ENCODE results near the gene RTN4RL1. TPM values are rescaled to one million over a fixed set of nuclear protein-coding genes. Genes with fewer than 3 reads are reported as not detected.

The RTN4RL1 gene
- total RNA-seq, 2 donors from 2014 or later: 0.32 to 0.37 TPM

DNA sequence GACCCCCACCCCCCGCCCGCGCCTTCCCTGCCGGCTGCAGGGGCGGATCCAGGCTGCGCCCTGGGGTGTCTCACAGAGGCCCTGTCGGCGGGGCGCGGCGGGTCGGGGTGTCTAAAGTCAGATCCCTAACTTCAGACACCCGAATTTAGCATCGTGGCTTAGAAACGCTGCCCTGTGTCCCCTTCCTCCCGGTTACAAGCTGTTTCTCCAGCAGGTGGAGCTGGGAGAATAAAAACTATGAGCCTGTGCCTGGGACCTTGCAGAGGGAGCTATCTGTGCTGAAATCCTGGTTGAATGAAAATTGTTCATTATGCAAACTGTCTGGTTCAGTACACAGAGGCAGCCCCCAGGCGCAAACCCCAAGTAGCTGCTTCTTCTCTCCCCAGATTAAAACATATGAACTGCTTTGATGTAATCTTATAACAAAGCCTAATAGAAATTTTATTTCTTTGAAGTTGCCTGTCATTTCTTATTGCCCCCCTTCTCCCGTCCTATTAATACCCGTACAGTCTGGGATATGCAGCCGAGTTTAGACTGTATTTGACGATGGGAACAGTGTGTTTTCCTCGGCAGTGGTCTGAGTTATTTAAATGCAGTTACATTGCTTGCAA lies 116.3 kb downstream of the RTN4RL1 start:
- peak; percentile 59 for DNase-seq
- H3K27ac ChIP-seq: no peak overlapping the region
- H3K4me3 ChIP-seq: no peak overlapping the region
- no peak overlapping the region for H3K9ac ChIP-seq (ENCODE audit: low read depth in 2 of 2, low read length in 2 of 2)
- no peaks in the 10 kb centered on the region for H3K9me3 ChIP-seq
- no peaks in the 10 kb centered on the region for H3K4me1 ChIP-seq
- peaks cover 51% of the 10 kb centered on the region for H3K27me3 ChIP-seq
- intact Hi-C loops (cut with DNase I): loop anchor here (5.0 kb wide), 1 partner anchor 118 kb away; the partner anchor contains the start of gene RTN4RL1
- no peaks in the 10 kb centered on the region for H3K36me3 ChIP-seq
- TF ChIP-seq, protein P1, sequence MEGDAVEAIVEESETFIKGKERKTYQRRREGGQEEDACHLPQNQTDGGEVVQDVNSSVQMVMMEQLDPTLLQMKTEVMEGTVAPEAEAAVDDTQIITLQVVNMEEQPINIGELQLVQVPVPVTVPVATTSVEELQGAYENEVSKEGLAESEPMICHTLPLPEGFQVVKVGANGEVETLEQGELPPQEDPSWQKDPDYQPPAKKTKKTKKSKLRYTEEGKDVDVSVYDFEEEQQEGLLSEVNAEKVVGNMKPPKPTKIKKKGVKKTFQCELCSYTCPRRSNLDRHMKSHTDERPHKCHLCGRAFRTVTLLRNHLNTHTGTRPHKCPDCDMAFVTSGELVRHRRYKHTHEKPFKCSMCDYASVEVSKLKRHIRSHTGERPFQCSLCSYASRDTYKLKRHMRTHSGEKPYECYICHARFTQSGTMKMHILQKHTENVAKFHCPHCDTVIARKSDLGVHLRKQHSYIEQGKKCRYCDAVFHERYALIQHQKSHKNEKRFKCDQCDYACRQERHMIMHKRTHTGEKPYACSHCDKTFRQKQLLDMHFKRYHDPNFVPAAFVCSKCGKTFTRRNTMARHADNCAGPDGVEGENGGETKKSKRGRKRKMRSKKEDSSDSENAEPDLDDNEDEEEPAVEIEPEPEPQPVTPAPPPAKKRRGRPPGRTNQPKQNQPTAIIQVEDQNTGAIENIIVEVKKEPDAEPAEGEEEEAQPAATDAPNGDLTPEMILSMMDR (IDR thresholded peaks at IDR 0.05): peak; percentile 53

DNA sequence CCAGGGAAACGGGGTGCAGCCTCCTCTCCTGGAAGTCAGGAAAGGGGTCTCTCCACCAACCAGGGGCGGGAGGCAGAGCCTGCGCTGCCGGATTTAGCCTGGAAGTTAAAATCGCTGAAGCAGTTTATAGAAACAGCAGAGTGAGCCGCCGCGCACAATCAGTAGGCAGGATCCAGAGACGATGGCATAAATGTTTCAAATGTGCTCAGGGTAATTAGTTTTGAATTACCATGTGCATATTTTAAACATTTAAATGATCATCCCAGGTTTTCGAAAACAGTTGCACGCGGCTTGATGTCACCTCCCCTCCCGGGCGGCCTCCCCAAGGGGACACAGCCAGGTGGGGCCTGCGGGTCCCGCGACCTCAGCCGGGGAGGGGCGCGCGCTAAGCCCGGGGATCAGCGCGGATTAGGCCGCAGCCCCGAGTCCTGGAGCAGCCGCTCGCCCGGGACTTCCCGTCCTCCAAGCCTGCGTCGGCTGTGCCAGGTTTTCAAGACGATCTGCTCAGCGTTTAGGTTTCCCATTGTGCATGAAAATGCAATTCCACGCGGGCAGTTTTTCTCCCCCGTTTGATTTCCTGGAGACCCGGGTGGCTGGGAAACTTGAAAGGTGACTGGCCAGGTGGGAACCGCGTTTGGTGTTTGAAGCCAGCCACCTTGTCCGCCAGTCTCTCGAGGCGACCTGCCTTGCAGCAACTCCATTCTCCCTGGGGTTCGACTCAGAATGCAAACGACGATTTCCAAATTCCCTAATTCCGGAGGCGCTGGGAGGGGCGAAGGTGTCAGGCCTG lies 117.0 kb downstream of the RTN4RL1 start:
- no peaks in the 10 kb centered on the region for H3K4me1 ChIP-seq
- intact Hi-C loops (cut with DNase I): loop anchor here (5.0 kb wide), 1 partner anchor 119 kb away; the partner anchor contains the start of gene RTN4RL1
- H3K9me3 ChIP-seq: no peaks in the 10 kb centered on the region
- TF ChIP-seq, protein P1 (IDR thresholded peaks at IDR 0.05): no peak
- no peaks in the 10 kb centered on the region for H3K36me3 ChIP-seq
- H3K4me3 ChIP-seq: no peak overlapping the region
- DNase-seq: no peak
- H3K27me3 ChIP-seq: peaks cover 51% of the 10 kb centered on the region
- no peak overlapping the region for H3K27ac ChIP-seq
- no peak overlapping the region for H3K9ac ChIP-seq (ENCODE audit: low read depth in 2 of 2, low read length in 2 of 2)

DNA sequence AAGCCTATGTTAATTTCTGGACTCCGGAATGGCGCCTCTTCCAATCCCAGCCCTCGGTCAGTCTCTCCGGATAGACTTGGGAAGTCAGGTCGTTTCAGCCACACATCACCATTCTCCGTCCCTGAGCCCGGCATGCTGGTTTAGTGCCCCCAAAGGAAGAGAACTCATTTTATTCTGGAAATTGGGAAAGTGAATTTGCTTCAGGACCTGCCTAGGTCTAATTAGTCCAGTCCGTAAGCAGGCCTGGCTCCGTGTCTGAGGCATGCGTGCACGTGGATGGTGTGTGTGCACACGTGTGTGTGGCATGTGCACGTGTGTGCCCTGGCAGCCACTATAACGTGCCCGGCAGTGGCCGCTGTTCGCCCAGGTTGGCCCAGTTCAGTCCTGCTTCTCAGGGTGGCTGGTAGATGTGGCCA lies 117.9 kb downstream of the RTN4RL1 start:
- TF ChIP-seq, protein P1 (IDR thresholded peaks at IDR 0.05): no peak
- intact Hi-C loops (cut with DNase I): loop anchor here (5.0 kb wide), 1 partner anchor 120 kb away; the partner anchor contains the start of gene RTN4RL1
- DNase-seq: no peak
- H3K4me1 ChIP-seq: no peaks in the 10 kb centered on the region
- H3K9me3 ChIP-seq: no peaks in the 10 kb centered on the region
- no peak overlapping the region for H3K4me3 ChIP-seq
- H3K27ac ChIP-seq: no peak overlapping the region
- peaks cover 46% of the 10 kb centered on the region for H3K27me3 ChIP-seq
- no peak overlapping the region for H3K9ac ChIP-seq (ENCODE audit: low read depth in 2 of 2, low read length in 2 of 2)
- no peaks in the 10 kb centered on the region for H3K36me3 ChIP-seq

DNA sequence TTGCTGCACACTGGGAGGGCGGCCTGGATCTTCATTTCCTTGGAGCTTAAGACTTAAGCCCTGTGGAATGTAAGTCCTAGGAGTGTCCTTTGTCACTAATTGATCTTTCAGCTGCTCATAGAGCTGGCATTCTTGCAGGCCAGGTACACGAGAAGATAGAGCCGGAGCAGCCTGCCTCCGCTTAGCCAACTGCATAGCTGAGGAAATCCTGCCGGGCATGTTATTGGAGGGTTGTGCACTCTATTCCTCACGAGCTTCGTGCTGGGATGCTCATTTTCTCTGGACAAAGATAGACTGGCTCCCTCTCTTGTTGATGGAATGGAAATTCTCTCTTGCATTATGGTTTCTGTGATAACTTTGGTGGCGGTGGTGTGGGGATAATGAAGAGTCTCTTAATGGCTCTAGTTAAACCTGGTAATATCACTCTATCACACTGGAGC lies 118.5 kb downstream of the RTN4RL1 start:
- no peaks in the 10 kb centered on the region for H3K4me1 ChIP-seq
- H3K36me3 ChIP-seq: no peaks in the 10 kb centered on the region
- no peak for DNase-seq
- H3K27ac ChIP-seq: no peak overlapping the region
- H3K27me3 ChIP-seq: peaks cover 46% of the 10 kb centered on the region
- no peaks in the 10 kb centered on the region for H3K9me3 ChIP-seq
- no peak overlapping the region for H3K4me3 ChIP-seq
- H3K9ac ChIP-seq (ENCODE audit: low read depth in 2 of 2, low read length in 2 of 2): no peak overlapping the region
- intact Hi-C loops (cut with DNase I): loop anchor here (5.0 kb wide), 1 partner anchor 121 kb away; the partner anchor contains the start of gene RTN4RL1
- TF ChIP-seq, protein P1 (IDR thresholded peaks at IDR 0.05): no peak

DNA sequence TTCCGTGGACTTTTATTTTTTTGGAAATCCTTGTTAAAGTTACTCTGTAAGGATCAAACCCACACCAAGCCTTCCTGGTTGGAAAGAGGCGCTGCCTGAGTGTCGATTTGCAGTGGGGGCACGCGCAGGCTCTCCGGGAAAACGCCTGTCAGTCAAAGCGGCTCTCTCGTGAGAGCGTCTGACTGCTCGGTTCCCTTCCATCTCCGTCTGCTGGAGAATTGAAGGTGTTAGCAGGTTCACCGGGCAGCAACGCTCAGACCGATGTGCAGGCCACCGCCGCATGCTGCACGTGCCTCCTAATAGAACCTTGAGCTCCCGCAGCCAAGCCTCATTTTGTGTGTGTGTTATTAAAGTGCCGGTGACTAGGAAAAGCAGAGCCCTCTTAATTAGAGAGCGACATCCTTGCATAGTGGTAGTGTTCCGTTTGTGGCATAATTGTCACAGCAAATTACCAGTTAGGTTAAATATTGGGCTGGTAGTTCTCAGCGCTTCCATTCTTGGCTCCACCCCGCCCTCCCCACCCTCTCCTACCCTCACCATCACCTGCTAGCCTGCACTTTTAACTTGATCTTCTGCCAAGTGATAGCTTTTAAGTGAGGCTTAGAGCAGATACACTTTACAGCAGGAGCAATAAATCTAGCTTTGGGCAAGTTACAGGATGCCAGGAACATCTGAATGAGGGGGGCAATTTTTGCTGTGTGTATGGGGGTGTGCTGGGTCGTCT lies 119.8 kb downstream of the RTN4RL1 start:
- H3K27me3 ChIP-seq: peaks cover 46% of the 10 kb centered on the region
- DNase-seq: no peak

More for the DNA sequence above, 119.8 kb downstream of the RTN4RL1 start:
- no peaks in the 10 kb centered on the region for H3K9me3 ChIP-seq
- intact Hi-C loops (cut with DNase I): loop anchor here (5.0 kb wide), 1 partner anchor 122 kb away; the partner anchor contains the start of gene RTN4RL1
- H3K9ac ChIP-seq (ENCODE audit: low read depth in 2 of 2, low read length in 2 of 2): no peak overlapping the region
- H3K36me3 ChIP-seq: no peaks in the 10 kb centered on the region
- H3K4me3 ChIP-seq: no peak overlapping the region
- no peaks in the 10 kb centered on the region for H3K4me1 ChIP-seq
- TF ChIP-seq, protein P1 (IDR thresholded peaks at IDR 0.05): no peak
- H3K27ac ChIP-seq: no peak overlapping the region

All from colonic mucosa (tissue), 4 donors.